ENCODE measurements around the gene TAF4.

DNA sequence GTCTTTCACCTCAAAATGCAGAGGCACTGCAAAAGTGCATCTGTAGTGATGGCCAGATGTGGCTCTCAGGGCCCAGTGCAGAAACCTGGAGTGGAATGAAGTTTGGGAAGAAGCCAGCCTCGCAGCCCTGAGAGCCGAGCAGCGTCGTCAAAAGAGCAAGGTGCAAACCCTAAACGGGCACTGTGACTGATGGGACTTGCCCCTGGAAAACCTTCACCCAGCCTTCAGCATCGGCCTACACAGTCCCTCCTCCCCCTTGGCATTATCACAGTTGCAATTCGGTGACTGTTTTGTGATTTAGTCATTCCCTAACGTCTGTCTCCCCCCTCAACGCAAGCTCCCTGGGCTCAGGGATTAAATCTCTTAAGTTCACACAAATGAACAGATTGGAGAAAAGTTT is 38.6 kb downstream of the TAF4 start:
- TF ChIP-seq POLR2AphosphoS5 (IDR thresholded peaks at IDR 0.05; ENCODE audit: low read depth, low read length) (no peak), TAF1 (IDR thresholded peaks at IDR 0.05; ENCODE audit: borderline replicate concordance, low read depth, low read length) (no peak)

Measured in GM12892 (cell line).